ENCODE data around the gene MAD1L1.

- no peak for TF ChIP-seq EZH2 (IDR thresholded peaks at IDR 0.05; ENCODE audit: insufficient read depth, poor library complexity, severe bottlenecking)
- TF ChIP-seq EZH2phosphoT487 (IDR thresholded peaks at IDR 0.05; ENCODE audit: insufficient read depth, low read depth), result no peak
Observed at GRCh38 chr7:1806354-1806753, 426.4 kb downstream of the MAD1L1 start.
